Activated naive CD8-positive, alpha-beta T cell treated with anti-CD3 and anti-CD28 coated beads, Interleukin-2, amount 50 U/mL, for 24 hours (primary cell): Measurements from ENCODE around the gene ANK3.

ENCODE experiments used
- ATAC-seq: fragments of 150-1000 bp; cut with Tn5 transposase; one replicate; pipeline ENCODE4 v1.10.0; 2021
- DNase-seq: peaks from one replicate; pipeline ENCODE4 v3.0.0; 2021
- H3K27ac Mint-ChIP-seq: one replicate; pipeline ENCODE4 v1.8.0; 2021; ENCODE audit warnings: mild to moderate bottlenecking, mixed read lengths
- H3K27me3 Mint-ChIP-seq: one replicate; pipeline ENCODE4 v1.8.0; 2021; ENCODE audit warnings: mixed read lengths
- H3K36me3 Mint-ChIP-seq: one replicate; pipeline ENCODE4 v1.8.0; 2021; ENCODE audit warnings: low read depth, mixed read lengths
- H3K4me1 Mint-ChIP-seq: one replicate; pipeline ENCODE4 v1.8.0; 2021; ENCODE audit warnings: mixed read lengths
- H3K4me3 Mint-ChIP-seq: one replicate; pipeline ENCODE4 v1.8.0; 2021; ENCODE audit warnings: mild to moderate bottlenecking, moderate library complexity, mixed read lengths
- H3K9me3 Mint-ChIP-seq: one replicate; pipeline ENCODE4 v1.8.0; 2021; ENCODE audit warnings: mixed read lengths

ANK3 gene

DNA sequence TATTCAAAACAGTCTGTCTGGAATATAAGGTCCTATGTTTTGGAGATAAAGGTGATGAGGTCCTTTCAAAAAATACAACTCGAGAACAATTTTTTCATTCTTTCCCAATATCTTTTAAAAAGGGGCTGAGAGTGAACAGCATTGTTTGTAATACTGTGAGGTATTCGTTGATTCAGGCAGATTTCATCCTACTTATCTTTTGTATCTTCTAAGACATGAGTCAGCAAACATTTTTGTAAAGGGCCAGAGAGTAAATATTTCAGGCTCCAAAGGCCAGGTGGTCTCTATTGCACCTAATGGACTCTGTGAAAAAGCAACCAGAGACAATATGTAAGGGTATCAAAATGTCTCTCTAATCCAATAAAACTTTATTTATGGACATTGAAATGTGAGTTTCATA, 8.1 kb upstream of the ANK3 start:
- no peak overlapping the region for H3K27ac Mint-ChIP-seq
- peaks cover 9% of the 10 kb centered on the region for H3K4me1 Mint-ChIP-seq
- no peaks in the 10 kb centered on the region for H3K36me3 Mint-ChIP-seq
- no peak for ATAC-seq
- no peak for DNase-seq
- H3K4me3 Mint-ChIP-seq: no peak overlapping the region
- no peaks in the 10 kb centered on the region for H3K9me3 Mint-ChIP-seq
- no peaks in the 10 kb centered on the region for H3K27me3 Mint-ChIP-seq

DNA sequence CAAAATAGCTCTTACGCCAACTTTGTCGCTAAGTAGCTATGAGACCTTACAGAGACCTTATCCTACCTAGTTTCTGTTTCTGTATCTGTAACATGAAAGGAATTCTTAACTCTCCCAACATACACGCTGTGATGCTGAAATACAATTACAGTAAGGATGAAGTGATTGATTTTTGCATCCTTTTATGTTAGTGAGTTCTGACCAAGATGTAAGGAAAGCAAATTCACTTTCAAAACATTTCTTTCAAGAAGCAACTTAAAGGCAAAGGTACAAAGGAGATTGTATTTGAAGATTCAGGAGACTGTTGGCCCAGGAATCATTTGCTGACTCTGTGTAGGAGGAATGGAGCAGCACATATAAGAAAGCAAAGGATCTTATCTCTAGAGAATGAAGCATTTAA, 7.1 kb upstream of the ANK3 start:
- ATAC-seq (no peak), DNase-seq (no peak)
- Mint-ChIP-seq H3K27me3 (no peaks in the 10 kb centered on the region), H3K4me1 (peaks cover 9% of the 10 kb centered on the region), H3K9me3 (no peaks in the 10 kb centered on the region), H3K27ac (no peak overlapping the region), H3K36me3 (no peaks in the 10 kb centered on the region), H3K4me3 (no peak overlapping the region)

DNA sequence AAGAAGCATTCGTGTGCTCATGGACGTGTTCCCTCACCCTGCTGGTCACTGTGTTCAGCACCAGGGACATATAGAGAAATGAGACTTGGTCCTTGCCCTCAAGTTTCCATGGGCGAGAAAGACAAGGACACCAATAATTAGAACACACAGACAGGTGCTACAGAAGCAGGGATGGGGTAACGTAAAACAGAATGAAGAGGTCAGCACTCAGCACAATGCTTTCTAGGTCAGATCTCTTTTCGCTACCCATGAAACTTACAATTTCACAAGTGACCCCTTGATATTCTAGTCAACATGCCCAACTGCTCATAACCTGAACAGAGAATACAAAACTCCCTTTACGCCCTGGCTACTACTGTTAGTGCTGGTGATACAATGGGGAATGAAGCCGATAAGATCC, 6.0 kb upstream of the ANK3 start:
- Mint-ChIP-seq H3K27ac (no peak overlapping the region), H3K9me3 (no peaks in the 10 kb centered on the region), H3K36me3 (no peaks in the 10 kb centered on the region), H3K4me3 (no peak overlapping the region), H3K27me3 (no peaks in the 10 kb centered on the region), H3K4me1 (peaks cover 9% of the 10 kb centered on the region)
- ATAC-seq (no peak), DNase-seq (no peak)

DNA sequence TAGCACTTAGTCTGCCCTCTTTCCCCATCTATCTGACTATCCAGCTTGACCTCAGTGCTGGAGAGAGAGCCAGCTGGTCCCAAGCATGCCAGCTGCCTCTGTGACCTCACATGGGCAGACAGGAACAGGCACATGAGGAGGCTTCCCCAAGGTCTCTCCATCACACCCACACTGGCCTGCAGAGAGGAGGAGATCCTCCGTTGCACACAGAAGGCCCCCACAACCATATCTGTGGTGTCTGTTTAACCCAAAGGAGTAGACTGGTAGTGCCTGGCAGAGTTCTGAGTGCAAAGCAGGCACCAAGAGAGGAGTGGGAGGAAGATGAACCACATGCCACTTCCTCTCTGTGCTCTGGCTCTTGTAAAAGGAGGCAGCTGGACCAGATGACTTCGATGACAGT, 4.8 kb upstream of the ANK3 start:
- Mint-ChIP-seq H3K36me3 (no peaks in the 10 kb centered on the region), H3K4me1 (peaks cover 9% of the 10 kb centered on the region), H3K4me3 (no peak overlapping the region), H3K27ac (no peak overlapping the region), H3K9me3 (no peaks in the 10 kb centered on the region), H3K27me3 (no peaks in the 10 kb centered on the region)
- peak; percentile 66 for ATAC-seq
- no peak for DNase-seq

DNA sequence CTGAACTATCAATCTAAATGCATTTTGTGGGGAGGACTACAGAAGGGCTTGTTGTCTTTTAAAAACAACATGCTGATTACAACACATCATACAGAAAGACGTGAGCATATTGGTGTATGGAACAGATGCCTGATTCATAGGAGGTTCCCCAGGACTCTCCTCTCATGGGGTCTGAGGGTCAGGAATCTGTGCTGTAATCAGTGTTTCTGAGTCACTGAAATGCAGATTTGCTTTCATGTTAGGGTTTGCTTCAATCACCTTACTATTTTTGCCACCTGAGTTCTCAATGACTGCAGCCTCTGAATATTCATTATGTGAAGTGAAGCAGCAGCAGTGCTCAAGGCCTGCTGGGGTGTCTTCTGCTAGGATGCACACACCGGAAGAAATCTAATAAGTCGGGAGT, 550 bp upstream of the ANK3 start:
- no peak overlapping the region for H3K27ac Mint-ChIP-seq
- no peaks in the 10 kb centered on the region for H3K36me3 Mint-ChIP-seq
- ATAC-seq (no peak), DNase-seq (no peak)
- peaks cover 10% of the 10 kb centered on the region for H3K4me1 Mint-ChIP-seq
- H3K27me3 Mint-ChIP-seq: no peaks in the 10 kb centered on the region
- no peak overlapping the region for H3K4me3 Mint-ChIP-seq
- no peaks in the 10 kb centered on the region for H3K9me3 Mint-ChIP-seq

DNA sequence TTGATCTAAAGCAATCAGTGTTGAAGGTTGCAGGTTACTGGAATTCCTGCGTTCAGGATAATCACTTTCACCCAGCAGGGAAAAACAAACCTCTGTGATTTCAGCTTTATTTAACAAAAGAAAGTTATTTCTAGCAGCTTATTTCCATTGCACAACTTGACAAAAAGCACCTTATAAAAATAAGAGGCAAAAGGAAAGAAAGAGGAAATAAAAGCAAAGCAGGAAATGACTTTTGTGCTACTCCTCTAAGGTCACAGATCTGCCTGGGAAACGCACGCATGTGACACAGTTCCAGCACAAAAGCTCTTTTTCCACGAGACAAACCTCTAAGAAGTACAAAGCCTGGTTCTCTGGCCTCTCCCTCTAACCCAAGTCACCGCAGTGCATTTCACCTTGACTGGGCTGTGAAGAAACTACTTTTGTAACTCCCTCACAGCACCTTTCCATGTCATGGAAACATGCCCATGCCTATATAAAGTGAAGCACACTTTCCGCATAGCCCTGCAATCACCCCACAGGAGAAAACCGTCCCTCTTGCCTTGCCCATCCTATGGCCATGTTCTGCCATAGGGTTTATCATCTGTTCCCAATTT, 870 bp downstream of the ANK3 start:
- no peak overlapping the region for H3K4me3 Mint-ChIP-seq
- no peak for DNase-seq
- no peak for ATAC-seq
- no peaks in the 10 kb centered on the region for H3K36me3 Mint-ChIP-seq
- no peak overlapping the region for H3K27ac Mint-ChIP-seq
- no peaks in the 10 kb centered on the region for H3K27me3 Mint-ChIP-seq
- peaks cover 5% of the 10 kb centered on the region for H3K4me1 Mint-ChIP-seq
- no peaks in the 10 kb centered on the region for H3K9me3 Mint-ChIP-seq

DNA sequence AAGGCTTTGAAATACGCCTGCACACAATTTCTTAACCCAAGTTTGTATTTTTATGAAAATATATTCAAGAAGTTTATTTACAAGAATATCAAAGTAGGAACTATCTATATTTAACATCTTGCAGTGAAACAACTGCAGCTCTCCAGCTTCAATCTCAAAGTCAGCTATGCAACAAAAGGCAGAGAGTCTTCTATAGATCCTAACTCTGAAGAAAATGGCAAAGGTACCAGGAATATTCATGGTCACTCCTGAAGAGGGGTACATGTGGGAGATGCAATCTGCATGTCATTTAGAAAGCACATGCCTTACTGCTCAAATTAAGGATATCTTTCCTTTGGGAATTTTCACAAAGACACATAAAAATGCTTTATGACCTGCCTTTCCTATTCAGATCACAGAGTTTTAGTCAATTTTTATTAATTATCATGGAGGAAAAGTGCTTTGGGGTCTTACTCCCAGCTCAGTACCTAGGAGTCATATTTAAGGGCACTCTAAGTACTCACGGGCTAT, 1.5 kb downstream of the ANK3 start:
- DNase-seq: no peak
- H3K4me3 Mint-ChIP-seq: no peak overlapping the region
- H3K36me3 Mint-ChIP-seq: no peaks in the 10 kb centered on the region
- no peak overlapping the region for H3K27ac Mint-ChIP-seq
- no peak for ATAC-seq
- H3K4me1 Mint-ChIP-seq: peaks cover 5% of the 10 kb centered on the region
- H3K9me3 Mint-ChIP-seq: no peaks in the 10 kb centered on the region
- H3K27me3 Mint-ChIP-seq: no peaks in the 10 kb centered on the region

DNA sequence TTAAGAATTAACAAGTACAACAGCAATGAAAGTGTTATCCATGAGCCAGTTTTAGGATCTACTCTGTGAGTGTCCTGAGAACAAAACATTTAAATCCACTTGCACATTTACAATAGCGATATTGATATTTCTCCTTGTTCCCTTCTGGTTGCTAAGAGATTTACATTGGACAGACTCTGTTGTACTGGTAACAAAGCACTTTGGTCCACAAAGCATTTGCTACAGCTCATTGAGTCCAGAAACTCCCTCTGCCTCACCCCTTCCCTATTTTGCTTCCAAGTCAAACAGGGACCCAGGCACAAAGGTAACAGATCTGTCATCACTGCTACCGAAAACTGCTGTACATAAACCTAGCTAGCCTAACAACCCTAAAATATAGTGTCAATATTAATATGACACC, 2.1 kb downstream of the ANK3 start:
- no peak for DNase-seq
- ATAC-seq: no peak
- peaks cover 5% of the 10 kb centered on the region for H3K4me1 Mint-ChIP-seq
- H3K4me3 Mint-ChIP-seq: no peak overlapping the region
- H3K36me3 Mint-ChIP-seq: no peaks in the 10 kb centered on the region
- H3K27me3 Mint-ChIP-seq: no peaks in the 10 kb centered on the region
- H3K27ac Mint-ChIP-seq: no peak overlapping the region
- no peaks in the 10 kb centered on the region for H3K9me3 Mint-ChIP-seq

DNA sequence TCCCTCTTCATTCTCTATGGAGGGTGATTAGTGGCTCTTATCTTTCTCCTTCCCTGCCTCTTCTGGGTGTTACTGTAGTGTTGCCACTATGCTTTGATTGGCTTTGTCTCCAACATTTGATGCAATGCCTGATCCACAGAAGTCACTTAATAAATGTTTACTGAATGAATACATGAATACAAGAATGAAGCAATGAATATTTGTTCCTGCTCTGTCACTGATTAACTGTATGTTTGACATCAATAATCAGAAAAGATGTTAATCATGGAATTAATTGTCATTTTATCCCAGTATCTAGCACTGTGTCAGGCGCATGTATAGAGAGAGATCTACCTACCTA, 4.3 kb downstream of the ANK3 start:
- DNase-seq: no peak
- H3K4me3 Mint-ChIP-seq: no peak overlapping the region
- H3K9me3 Mint-ChIP-seq: no peaks in the 10 kb centered on the region
- H3K4me1 Mint-ChIP-seq: peaks cover 5% of the 10 kb centered on the region
- no peaks in the 10 kb centered on the region for H3K36me3 Mint-ChIP-seq
- no peak for ATAC-seq
- no peak overlapping the region for H3K27ac Mint-ChIP-seq
- no peaks in the 10 kb centered on the region for H3K27me3 Mint-ChIP-seq

DNA sequence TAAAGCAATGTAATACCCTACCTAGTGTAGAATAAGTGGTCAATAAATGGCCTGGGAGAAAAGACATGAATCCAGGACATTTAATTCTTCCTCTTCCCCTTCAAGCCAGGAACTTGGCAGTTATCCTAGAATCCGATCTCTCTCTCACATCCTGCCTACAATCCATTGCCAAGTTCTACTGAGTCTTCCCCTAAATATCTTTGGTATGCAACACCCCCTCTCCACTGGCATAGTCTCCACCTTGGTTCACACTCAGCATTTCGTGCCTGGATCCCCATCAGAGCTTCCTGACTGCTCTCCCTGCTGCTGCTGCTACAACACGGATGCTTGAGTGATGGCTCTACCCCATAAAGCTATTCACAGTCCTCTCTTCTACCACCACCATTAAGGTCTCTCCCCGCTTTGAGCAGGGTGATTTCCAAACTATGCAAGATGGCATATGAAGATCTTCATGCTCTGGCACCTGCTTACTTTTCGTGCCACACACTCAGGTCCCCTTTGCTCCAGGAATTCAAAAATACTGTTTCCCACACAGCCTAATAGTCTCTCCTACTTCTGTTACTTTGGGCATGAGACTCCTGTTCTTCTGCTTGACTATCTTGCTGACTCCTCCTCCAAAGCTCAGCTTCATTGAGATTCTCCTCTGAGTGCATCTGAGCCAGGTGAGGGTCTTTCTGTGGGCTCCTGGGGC, 4.8 kb downstream of the ANK3 start:
- Mint-ChIP-seq H3K4me1 (peaks cover 5% of the 10 kb centered on the region), H3K9me3 (no peaks in the 10 kb centered on the region), H3K4me3 (no peak overlapping the region), H3K27me3 (no peaks in the 10 kb centered on the region), H3K27ac (no peak overlapping the region), H3K36me3 (no peaks in the 10 kb centered on the region)
- ATAC-seq (no peak), DNase-seq (no peak)

DNA sequence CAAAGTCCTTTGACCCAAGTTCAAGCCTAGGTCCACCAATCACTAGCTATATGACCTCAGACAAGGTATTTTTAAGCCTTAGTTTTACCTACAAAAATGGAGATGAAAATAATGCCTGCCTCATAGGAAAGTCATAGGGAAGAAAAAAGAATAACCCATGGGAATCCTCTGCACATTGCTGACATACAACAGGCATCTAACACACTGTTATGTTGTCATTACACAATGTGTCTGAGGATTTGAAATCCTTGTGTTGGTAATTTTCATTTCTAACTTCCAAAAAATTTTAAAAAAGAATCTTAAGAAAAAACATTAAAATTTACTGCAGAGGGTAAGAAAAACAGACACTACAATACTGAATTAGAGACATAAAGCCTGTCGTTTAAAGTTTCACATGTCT, 5.7 kb downstream of the ANK3 start:
- ATAC-seq (no peak), DNase-seq (no peak)
- Mint-ChIP-seq H3K27me3 (no peaks in the 10 kb centered on the region), H3K36me3 (no peaks in the 10 kb centered on the region), H3K4me3 (no peak overlapping the region), H3K27ac (no peak overlapping the region), H3K9me3 (no peaks in the 10 kb centered on the region), H3K4me1 (peaks cover 3% of the 10 kb centered on the region)

DNA sequence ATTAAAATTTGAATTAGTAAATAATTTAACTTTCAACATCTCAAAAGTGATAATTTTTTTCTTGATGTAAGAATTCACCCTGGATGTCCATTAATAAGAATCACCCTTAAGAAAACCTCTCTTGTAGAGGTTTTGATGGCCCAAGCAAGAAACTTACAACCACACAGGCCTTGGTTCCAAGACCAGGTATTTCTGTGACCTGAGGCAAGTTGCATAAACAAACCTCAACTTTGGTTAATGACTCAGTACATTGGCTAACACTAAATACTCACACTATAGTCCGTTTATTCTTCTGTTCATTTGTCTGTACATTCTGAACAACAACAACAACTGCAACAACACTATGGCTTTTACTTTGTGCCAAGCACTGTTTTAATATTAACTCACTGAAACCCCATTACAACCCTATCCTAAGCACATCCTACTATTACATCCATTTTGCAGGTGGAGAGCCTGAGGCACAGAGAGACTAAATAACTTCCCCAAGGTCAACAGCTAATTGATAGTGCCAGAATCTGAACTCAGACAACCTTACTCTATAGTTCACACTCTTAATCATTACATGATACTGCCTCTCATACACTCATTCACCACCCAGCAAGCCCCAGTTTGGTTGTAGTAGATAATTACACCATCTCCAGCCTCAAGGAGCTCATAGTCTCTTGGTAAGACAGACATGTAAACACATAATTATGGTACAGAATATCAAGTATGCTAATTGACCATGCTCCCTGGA, 6.6 kb downstream of the ANK3 start:
- ATAC-seq (no peak), DNase-seq (no peak)
- Mint-ChIP-seq H3K36me3 (no peaks in the 10 kb centered on the region), H3K4me3 (no peak overlapping the region), H3K27me3 (no peaks in the 10 kb centered on the region), H3K27ac (no peak overlapping the region), H3K9me3 (no peaks in the 10 kb centered on the region), H3K4me1 (no peaks in the 10 kb centered on the region)

DNA sequence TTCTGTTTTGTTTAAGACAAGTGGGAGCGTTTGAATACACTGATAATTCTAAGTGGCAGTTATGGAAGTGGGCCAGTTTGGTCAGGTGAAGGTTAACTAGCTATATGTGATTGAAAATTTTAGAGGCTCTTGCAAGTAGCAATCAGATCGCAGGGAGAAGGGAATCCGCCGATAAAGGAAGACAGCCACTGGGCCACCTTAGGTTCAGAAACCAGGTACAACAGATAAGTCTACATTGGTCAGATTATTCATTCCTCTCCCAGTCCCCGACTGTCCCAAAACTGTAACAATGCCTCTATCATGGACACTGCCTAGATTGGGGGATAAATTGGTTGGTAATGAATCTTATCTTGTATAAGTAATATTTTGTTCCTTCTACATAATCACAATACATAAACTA, 8.9 kb downstream of the ANK3 start:
- H3K4me1 Mint-ChIP-seq: no peaks in the 10 kb centered on the region
- ATAC-seq (no peak), DNase-seq (no peak)
- H3K36me3 Mint-ChIP-seq: no peaks in the 10 kb centered on the region
- H3K27me3 Mint-ChIP-seq: no peaks in the 10 kb centered on the region
- no peak overlapping the region for H3K4me3 Mint-ChIP-seq
- H3K9me3 Mint-ChIP-seq: no peaks in the 10 kb centered on the region
- H3K27ac Mint-ChIP-seq: no peak overlapping the region

DNA sequence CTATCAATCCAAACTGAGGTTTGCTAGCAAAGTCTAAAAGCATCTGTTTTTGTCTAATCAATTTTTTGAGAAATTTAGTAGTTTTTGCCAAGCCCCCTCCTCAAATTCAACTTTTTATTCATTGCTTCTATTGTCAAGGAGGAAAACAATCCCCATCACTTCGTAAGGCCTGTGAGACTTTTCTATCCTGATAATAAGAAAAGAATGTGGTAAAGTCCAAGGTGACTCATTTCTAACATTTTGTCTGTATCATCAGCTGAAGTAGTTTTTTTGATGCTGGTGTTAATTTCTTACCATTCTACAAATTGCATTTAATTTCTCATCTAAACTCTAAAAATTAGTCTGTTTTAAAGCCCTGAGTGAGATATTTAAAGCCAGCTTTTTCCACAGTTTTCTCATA, 11.7 kb downstream of the ANK3 start:
- H3K27ac Mint-ChIP-seq: no peak overlapping the region
- H3K9me3 Mint-ChIP-seq: no peaks in the 10 kb centered on the region
- no peak overlapping the region for H3K4me3 Mint-ChIP-seq
- ATAC-seq (no peak), DNase-seq (no peak)
- H3K36me3 Mint-ChIP-seq: no peaks in the 10 kb centered on the region
- no peaks in the 10 kb centered on the region for H3K4me1 Mint-ChIP-seq
- H3K27me3 Mint-ChIP-seq: peaks cover 3% of the 10 kb centered on the region

DNA sequence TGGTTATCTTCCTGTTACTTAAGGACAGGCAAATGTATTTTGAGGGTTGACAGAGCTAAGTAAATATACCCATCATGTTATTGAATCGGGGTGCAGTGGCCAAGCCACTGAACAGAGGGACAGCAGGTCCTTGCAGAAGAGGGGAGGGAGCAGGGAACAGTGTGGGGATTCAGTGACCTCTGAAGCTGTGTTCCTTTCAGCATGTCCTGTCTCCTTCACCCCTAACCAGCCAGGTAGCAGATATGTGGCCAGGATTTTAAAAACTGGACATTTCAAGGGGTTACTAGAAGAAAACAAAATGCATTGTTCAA, 12.7 kb downstream of the ANK3 start:
- Mint-ChIP-seq H3K27ac (no peak overlapping the region), H3K36me3 (no peaks in the 10 kb centered on the region), H3K4me1 (no peaks in the 10 kb centered on the region), H3K27me3 (peaks cover 3% of the 10 kb centered on the region), H3K4me3 (no peak overlapping the region), H3K9me3 (no peaks in the 10 kb centered on the region)
- ATAC-seq (no peak), DNase-seq (no peak)
